ENCODE results near the gene PDE6B.

Gene PDE6B

GRCh38 chr4:708631-708933 lies 83.2 kb downstream of the PDE6B start:
- no peak for DNase-seq

GRCh38 chr4:709348-709747 lies 84.0 kb downstream of the PDE6B start:
- DNase-seq = no peak

- no peak for DNase-seq
These were observed 84.7 kb downstream of the PDE6B start for GRCh38 chr4:710116-710515.

- DNase-seq = no peak
These were observed 85.5 kb downstream of the PDE6B start for GRCh38 chr4:710916-711315.

- DNase-seq = no peak
These were observed 86.7 kb downstream of the PDE6B start for GRCh38 chr4:712093-712492.

GRCh38 chr4:712916-713632 lies 87.7 kb downstream of the PDE6B start:
- no peak for DNase-seq

- no peak for DNase-seq
These were observed 88.7 kb downstream of the PDE6B start for GRCh38 chr4:714087-714486.

GRCh38 chr4:717601-718320 lies 92.4 kb downstream of the PDE6B start:
- DNase-seq = no peak

GRCh38 chr4:718460-718859 lies 93.1 kb downstream of the PDE6B start:
- no peak for DNase-seq
